Hypothalamus (tissue), 51 donors: ENCODE measurements around the gene TRIM54.
A peak's percentile ranks its signal among the peaks of the same experiment; 100 is the strongest.
"Not testable (repeated sequence)": the region's sequence is repeated elsewhere in the genome, so short reads cannot be mapped to it uniquely, and the experiment has no call there.

Source experiments
- DNase-seq, 51 donors: peaks; one replicate each; lab custom pipeline; 2025; lab: John Stamatoyannopoulos, UW

The TRIM54 gene

GRCh38 chr2:27351802-27352598 lies 69.8 kb downstream of the TRIM54 start:
- no peak for DNase-seq

- not testable (repeated sequence) for DNase-seq
These were observed 71.1 kb downstream of the TRIM54 start for GRCh38 chr2:27353386-27353761.

GRCh38 chr2:27353762-27354596 lies 71.8 kb downstream of the TRIM54 start:
- DNase-seq = no peak

- DNase-seq = no peak
These were observed 72.3 kb downstream of the TRIM54 start for GRCh38 chr2:27354597-27354927.

GRCh38 chr2:27356056-27356381 lies 73.8 kb downstream of the TRIM54 start:
- peak in 8 of 51 donors; percentile 27 to 56 (median 36) for DNase-seq

GRCh38 chr2:27356382-27357181 lies 74.4 kb downstream of the TRIM54 start, which contains the start of gene GTF3C2:
Gene GTF3C2, minus strand, starts transcription at chr2:27356764. Its CDS starts 13,210 bp downstream, at chr2:27343554.
- peak; percentile 79 to 100 (median 95) for DNase-seq
